PC-3 (cell line): Measurements from ENCODE around the gene KCNH1. TPM values are rescaled to one million over a fixed set of nuclear protein-coding genes. Genes with fewer than 3 reads are reported as not detected.

Experiments
- ATAC-seq: fragments of 200-7000 bp; cut with Tn5 transposase; 2 replicates; pipeline ENCODE4 v1.9.1; 2020; ENCODE audit warnings: mild to moderate bottlenecking, moderate library complexity
- BruUV-seq: library from RNA; stranded (reverse); fragments of 400-500 nt; replicated peaks from 2 replicates; lab custom pipeline; 2021; lab: Mats Ljungman, UMichigan
- CTCF ChIA-PET: fragments of 300-600 bp; sonication (Branson Sonifier 250); formaldehyde crosslinking; loops from one replicate; lab custom pipeline; 2022; ENCODE audit warnings: antibody characterized with exemption; lab: Charles Lee
- POLR2A ChIA-PET: fragments of 300-600 bp; sonication (Branson Sonifier 250); formaldehyde crosslinking; loops from one replicate; lab custom pipeline; 2022; ENCODE audit warnings: antibody characterized with exemption; ENCODE audit not compliant: unreplicated experiment; lab: Charles Lee
- DNase-seq: peaks from one replicate; pipeline ENCODE4 v3.0.0-alpha.2; 2015
- H2AFZ ChIP-seq: fragments of 300-600 bp; sonication (generic); 2 replicates; pipeline ENCODE4 v1.6.0; 2016; ENCODE audit warnings: antibody characterized with exemption, low read length
- H3F3A ChIP-seq: fragments of 300-600 bp; sonication (generic); one replicate; pipeline ENCODE4 v1.6.0; 2017; ENCODE audit warnings: antibody characterized with exemption, low read length, control low read depth, mild to moderate bottlenecking; ENCODE audit not compliant: unreplicated experiment
- H3K27ac ChIP-seq: fragments of 300-600 bp; sonication (generic); 2 replicates; pipeline ENCODE4 v1.5.1; 2016; ENCODE audit warnings: mild to moderate bottlenecking, low read length
- H3K27me3 ChIP-seq: fragments of 300-600 bp; sonication (generic); 2 replicates; pipeline ENCODE4 v1.6.1; 2016; ENCODE audit warnings: low read length, mixed read lengths
- H3K36me3 ChIP-seq: fragments of 300-600 bp; sonication (generic); 2 replicates; pipeline ENCODE4 v1.6.1; 2016; ENCODE audit warnings: low read depth, mixed run types, low read length, mixed read lengths
- H3K4me1 ChIP-seq: fragments of 300-600 bp; sonication (generic); 2 replicates; pipeline ENCODE4 v1.5.1; 2016; ENCODE audit warnings: low read length; ENCODE audit not compliant: insufficient read depth
- H3K4me2 ChIP-seq: fragments of 300-600 bp; sonication (generic); 2 replicates; pipeline ENCODE4 v1.6.0; 2016; ENCODE audit warnings: low read length
- H3K4me3 ChIP-seq: fragments of 300-600 bp; sonication (generic); 2 replicates; pipeline ENCODE4 v1.5.1; 2016; ENCODE audit warnings: mild to moderate bottlenecking, low read length, mixed read lengths
- H3K79me2 ChIP-seq: fragments of 300-600 bp; sonication (generic); 2 replicates; pipeline ENCODE4 v1.6.1; 2017; ENCODE audit warnings: low read length, mixed read lengths
- H3K9ac ChIP-seq: fragments of 300-600 bp; sonication (generic); 2 replicates; pipeline ENCODE4 v1.6.0; 2016; ENCODE audit warnings: mild to moderate bottlenecking, low read length
- H3K9me2 ChIP-seq: fragments of 300-600 bp; sonication (generic); replicated peaks from 2 replicates; pipeline ENCODE4 v1.6.1; 2016; ENCODE audit warnings: mixed run types, low read length, mixed read lengths
- H3K9me3 ChIP-seq: fragments of 300-600 bp; sonication (generic); 2 replicates; pipeline ENCODE4 v1.6.1; 2016; ENCODE audit warnings: low read length, mixed read lengths
- H4K20me1 ChIP-seq: fragments of 300-600 bp; sonication (generic); 2 replicates; pipeline ENCODE4 v1.6.1; 2016; ENCODE audit warnings: low read length, mixed read lengths
- EZH2 ChIP-seq: fragments of 300-600 bp; sonication (generic); IDR thresholded peaks from one replicate; pipeline ENCODE4 v1.6.1; 2017; ENCODE audit warnings: antibody characterized with exemption, mild to moderate bottlenecking, low read length; ENCODE audit not compliant: unreplicated experiment
- EZH2phosphoT487 ChIP-seq: fragments of 300-600 bp; sonication (generic); IDR thresholded peaks from 2 replicates; pipeline ENCODE4 v1.6.1; 2018; ENCODE audit warnings: mild to moderate bottlenecking, antibody characterized with exemption, low read length, borderline replicate concordance
- intact Hi-C: fragments of 100-400 bp; cut with micrococcal nuclease; formaldehyde crosslinking; loops from 2 replicates; pipeline ENCODE4 v1.9.0; 2023
- total RNA-seq: library from RNA; depleted of rRNA; stranded (reverse); fragments of >200 nt; gene quantifications from 2 replicates; pipeline ENCODE4 v1.2.3, GENCODE V29; 2014
- TF ChIP-seq, protein P1 (sequence below): fragments of 300-600 bp; sonication (generic); conservative IDR thresholded peaks from 2 replicates; pipeline ENCODE4 v1.5.1; 2017; ENCODE audit warnings: antibody characterized with exemption, low read depth, mild to moderate bottlenecking, low read length

The KCNH1 gene
- total RNA-seq, 1 experiment from 2014 or later = not detected

DNA sequence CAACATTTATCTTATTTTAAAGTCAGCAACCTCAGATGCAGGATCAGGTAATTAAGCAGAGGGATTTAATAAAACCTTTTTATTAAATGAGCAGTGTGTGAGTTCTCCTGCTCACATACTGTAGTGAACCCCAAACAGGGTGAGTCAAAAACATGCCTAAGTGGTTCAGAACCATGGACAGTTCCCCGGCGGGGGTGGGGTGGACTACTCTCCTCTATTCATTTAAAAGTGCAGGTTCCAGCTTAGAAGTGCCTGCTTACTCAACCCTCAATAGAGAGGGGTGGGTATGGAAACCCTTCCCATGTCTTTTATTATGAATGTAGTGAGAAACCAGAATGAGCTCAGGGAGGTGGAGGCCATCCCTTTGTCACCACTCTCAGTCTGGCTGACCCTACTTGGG is 407.3 kb downstream of the KCNH1 start:
- TF ChIP-seq EZH2phosphoT487 (no peak), EZH2 (no peak)
- TF ChIP-seq, protein P1, sequence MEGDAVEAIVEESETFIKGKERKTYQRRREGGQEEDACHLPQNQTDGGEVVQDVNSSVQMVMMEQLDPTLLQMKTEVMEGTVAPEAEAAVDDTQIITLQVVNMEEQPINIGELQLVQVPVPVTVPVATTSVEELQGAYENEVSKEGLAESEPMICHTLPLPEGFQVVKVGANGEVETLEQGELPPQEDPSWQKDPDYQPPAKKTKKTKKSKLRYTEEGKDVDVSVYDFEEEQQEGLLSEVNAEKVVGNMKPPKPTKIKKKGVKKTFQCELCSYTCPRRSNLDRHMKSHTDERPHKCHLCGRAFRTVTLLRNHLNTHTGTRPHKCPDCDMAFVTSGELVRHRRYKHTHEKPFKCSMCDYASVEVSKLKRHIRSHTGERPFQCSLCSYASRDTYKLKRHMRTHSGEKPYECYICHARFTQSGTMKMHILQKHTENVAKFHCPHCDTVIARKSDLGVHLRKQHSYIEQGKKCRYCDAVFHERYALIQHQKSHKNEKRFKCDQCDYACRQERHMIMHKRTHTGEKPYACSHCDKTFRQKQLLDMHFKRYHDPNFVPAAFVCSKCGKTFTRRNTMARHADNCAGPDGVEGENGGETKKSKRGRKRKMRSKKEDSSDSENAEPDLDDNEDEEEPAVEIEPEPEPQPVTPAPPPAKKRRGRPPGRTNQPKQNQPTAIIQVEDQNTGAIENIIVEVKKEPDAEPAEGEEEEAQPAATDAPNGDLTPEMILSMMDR = no peak
- Histone ChIP-seq H3K4me1 (no peaks in the 10 kb centered on the region), H3K27ac (no peak overlapping the region), H3K4me2 (no peak overlapping the region), H3K27me3 (peaks cover 4% of the 10 kb centered on the region; the same call in 1 of the 2 replicates), H3K9me3 (no peaks in the 10 kb centered on the region), H3K9ac (no peak overlapping the region), H3K9me2 (no peaks in the 10 kb centered on the region), H3K4me3 (no peak overlapping the region), H2AFZ (no peak overlapping the region), H4K20me1 (no peaks in the 10 kb centered on the region), H3K36me3 (no peaks in the 10 kb centered on the region), H3F3A (no peaks in the 10 kb centered on the region), H3K79me2 (no peaks in the 10 kb centered on the region)
- DNase-seq (peak; percentile 50), ATAC-seq (no peak)
- ChIA-PET POLR2A (no interaction called here), CTCF (no interaction called here)
- BruUV-seq = no TSS peak
- intact Hi-C loops = no loop called here

DNA sequence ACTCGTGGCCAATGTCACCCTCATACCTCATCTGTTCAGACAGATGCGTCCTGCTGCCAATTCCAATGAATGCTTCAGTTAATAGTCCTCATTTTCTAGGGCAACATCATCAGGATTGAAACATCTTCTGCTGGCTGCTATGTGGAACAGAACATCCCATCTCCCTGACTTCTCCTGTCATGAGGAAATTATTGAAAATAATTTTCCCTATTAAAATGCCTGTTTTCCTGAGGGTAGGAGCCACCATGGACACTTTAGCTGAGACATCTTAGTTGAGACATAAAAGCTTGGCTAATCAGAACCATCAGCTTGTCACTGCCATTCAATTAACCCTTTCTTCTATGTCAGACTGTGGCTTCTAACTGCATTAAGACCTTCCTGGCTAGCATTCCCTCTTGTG is 409.2 kb downstream of the KCNH1 start:
- Histone ChIP-seq H4K20me1 (no peaks in the 10 kb centered on the region), H3K4me1 (no peaks in the 10 kb centered on the region), H2AFZ (no peak overlapping the region), H3K9me3 (no peaks in the 10 kb centered on the region), H3K27ac (no peak overlapping the region), H3F3A (no peaks in the 10 kb centered on the region), H3K9ac (no peak overlapping the region), H3K36me3 (no peaks in the 10 kb centered on the region), H3K79me2 (no peaks in the 10 kb centered on the region), H3K4me3 (no peak overlapping the region), H3K27me3 (no peaks in the 10 kb centered on the region), H3K4me2 (no peak overlapping the region), H3K9me2 (no peaks in the 10 kb centered on the region)
- TF ChIP-seq, protein P1 = no peak
- no peak for TF ChIP-seq EZH2
- no peak for TF ChIP-seq EZH2phosphoT487
- ATAC-seq (no peak), DNase-seq (no peak)
- BruUV-seq = no TSS peak
- ChIA-PET CTCF (no interaction called here), POLR2A (no interaction called here)
- intact Hi-C loops = no loop called here

DNA sequence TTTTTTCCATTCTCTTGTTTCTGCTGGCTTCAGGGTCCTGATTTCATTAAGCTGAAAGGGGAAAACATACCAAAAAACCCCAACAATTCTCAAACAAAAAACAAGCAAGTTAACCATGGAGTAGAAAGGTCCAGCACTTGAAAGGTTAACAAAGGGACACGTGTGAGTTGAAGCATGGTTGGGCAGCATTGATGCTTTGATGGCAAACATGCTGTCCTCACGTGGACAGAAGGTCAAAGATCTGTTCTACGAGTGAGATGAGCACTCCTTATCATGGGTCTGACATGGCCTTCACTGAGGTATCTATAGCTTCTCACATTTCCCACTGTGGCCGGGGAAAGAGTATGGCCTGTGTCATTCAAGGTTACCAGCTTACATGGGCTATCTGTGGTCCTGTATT is 410.3 kb downstream of the KCNH1 start:
- H3K27me3 ChIP-seq = no peaks in the 10 kb centered on the region
- ATAC-seq (no peak), DNase-seq (no peak)
- no peaks in the 10 kb centered on the region for H3K36me3 ChIP-seq
- H3K27ac ChIP-seq = no peak overlapping the region
- H3K4me3 ChIP-seq = no peak overlapping the region
- H3K9me2 ChIP-seq = no peaks in the 10 kb centered on the region
- BruUV-seq = no TSS peak
- TF ChIP-seq EZH2 = no peak
- TF ChIP-seq EZH2phosphoT487 = no peak
- TF ChIP-seq, protein P1 = no peak
- no peaks in the 10 kb centered on the region for H4K20me1 ChIP-seq
- H2AFZ ChIP-seq = no peak overlapping the region
- ChIA-PET POLR2A (no interaction called here), CTCF (no interaction called here)
- H3K9ac ChIP-seq = no peak overlapping the region
- intact Hi-C loops = no loop called here
- no peak overlapping the region for H3K4me2 ChIP-seq
- no peaks in the 10 kb centered on the region for H3F3A ChIP-seq
- H3K4me1 ChIP-seq = no peaks in the 10 kb centered on the region
- H3K79me2 ChIP-seq = no peaks in the 10 kb centered on the region
- no peaks in the 10 kb centered on the region for H3K9me3 ChIP-seq
